ENCODE data around the gene TIMM13.
A peak's percentile ranks its signal among the peaks of the same experiment; 100 is the strongest.
"Not testable (repeated sequence)": the region's sequence is repeated elsewhere in the genome, so short reads cannot be mapped to it uniquely, and the experiment has no call there.

TIMM13 gene

GRCh38 chr19:2431318-2432055, 4.1 kb upstream of the TIMM13 start:
- DNase-seq (ENCODE audit: low spot score) = no peak

- DNase-seq (ENCODE audit: low spot score) = no peak
Observed at GRCh38 chr19:2429917-2430535, 2.6 kb upstream of the TIMM13 start.

- DNase-seq (ENCODE audit: low spot score) = no peak
Observed at GRCh38 chr19:2428756-2429711, 1.6 kb upstream of the TIMM13 start.

- DNase-seq (ENCODE audit: low spot score) = no peak
Observed at GRCh38 chr19:2428321-2428690, 920 bp upstream of the TIMM13 start.

- DNase-seq (ENCODE audit: low spot score) = peak; percentile 73
Observed at GRCh38 chr19:2426611-2427428, 566 bp downstream of the TIMM13 start.

GRCh38 chr19:2425622-2426581, 1.5 kb downstream of the TIMM13 start:
- DNase-seq (ENCODE audit: low spot score) = no peak

GRCh38 chr19:2424686-2425621, 2.4 kb downstream of the TIMM13 start:
- DNase-seq (ENCODE audit: low spot score) = no peak

GRCh38 chr19:2423915-2424685, 3.3 kb downstream of the TIMM13 start:
- no peak for DNase-seq (ENCODE audit: low spot score)

GRCh38 chr19:2423071-2423914, 4.1 kb downstream of the TIMM13 start:
- DNase-seq (ENCODE audit: low spot score) = no peak

- no peak for DNase-seq (ENCODE audit: low spot score)
Observed at GRCh38 chr19:2421581-2422306, 5.6 kb downstream of the TIMM13 start.

- no peak for DNase-seq (ENCODE audit: low spot score)
Observed at GRCh38 chr19:2420490-2420889, 6.9 kb downstream of the TIMM13 start.

- DNase-seq (ENCODE audit: low spot score) = no peak
Observed at GRCh38 chr19:2419754-2420153, 7.6 kb downstream of the TIMM13 start.

- no peak for DNase-seq (ENCODE audit: low spot score)
Observed at GRCh38 chr19:2417881-2418406, 9.4 kb downstream of the TIMM13 start.

- not testable (repeated sequence) for DNase-seq (ENCODE audit: low spot score)
Observed at GRCh38 chr19:2417436-2417835, 9.9 kb downstream of the TIMM13 start.

- peak; percentile 50 for DNase-seq (ENCODE audit: low spot score)
Observed at GRCh38 chr19:2416321-2417097, 10.9 kb downstream of the TIMM13 start.

GRCh38 chr19:2415973-2416319, 11.4 kb downstream of the TIMM13 start:
- no peak for DNase-seq (ENCODE audit: low spot score)
